ENCODE measurements around the gene SPATA31D3.
"Not testable (repeated sequence)": the region's sequence is repeated elsewhere in the genome, so short reads cannot be mapped to it uniquely, and the experiment has no call there.

The SPATA31D3 gene

DNA sequence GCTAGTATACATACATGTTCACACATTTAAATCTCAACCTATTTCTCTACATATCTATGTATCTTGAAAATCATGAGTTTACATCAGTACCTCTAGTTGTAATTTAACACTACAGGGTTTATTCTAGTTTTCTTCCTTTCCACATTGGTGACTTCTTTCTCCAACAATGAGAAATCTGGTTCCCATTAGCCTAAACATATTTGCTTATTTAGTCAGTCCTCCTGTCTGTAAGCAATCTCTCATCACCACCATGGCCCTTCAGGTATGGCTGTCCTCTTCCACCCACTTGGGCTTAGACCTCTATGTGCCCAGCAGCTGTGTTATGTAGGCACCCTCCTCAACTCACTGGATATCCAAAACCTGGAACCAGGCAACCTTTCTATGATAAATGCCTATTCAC lies 37.3 kb downstream of the SPATA31D3 start:
- DNase-seq, result no peak

DNA sequence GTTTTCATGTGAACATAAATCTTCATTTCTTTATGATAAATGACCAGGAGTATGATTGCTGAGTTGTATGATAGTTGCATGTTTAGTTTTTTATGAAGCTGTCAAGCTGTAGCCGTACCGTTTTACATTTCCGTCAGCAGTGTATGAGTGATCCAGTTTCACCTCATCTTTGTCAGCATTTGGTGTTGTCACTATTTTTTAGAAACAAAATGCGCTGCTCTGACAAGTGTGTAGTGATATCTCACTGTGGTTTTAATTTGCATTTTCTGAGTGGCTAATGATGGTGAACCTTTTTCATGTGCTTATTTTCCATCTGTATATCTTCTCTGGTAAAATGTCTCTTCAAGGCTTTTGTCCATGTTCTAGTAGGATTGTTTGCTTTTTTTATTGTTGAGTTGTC lies 38.6 kb downstream of the SPATA31D3 start:
- DNase-seq, result no peak

DNA sequence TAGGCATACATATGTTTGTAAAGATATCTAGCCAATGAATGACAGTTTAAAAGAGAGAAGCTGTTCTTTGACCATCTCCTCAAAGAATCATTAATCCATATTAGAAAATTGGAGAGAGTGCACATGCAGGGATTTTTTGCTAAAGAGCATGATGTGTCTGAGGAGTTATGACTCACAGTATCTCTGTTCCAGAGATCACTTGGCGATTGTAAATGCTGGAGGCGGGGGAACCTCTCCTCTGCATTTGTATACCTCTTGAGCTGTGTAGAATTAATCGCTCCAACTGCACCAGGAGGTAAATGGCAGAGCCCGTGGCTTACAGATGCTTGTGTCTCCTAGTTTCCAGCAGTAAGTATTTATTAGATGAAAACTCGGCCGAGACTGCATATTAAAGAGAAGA lies 41.6 kb downstream of the SPATA31D3 start:
- DNase-seq, result no peak

DNA sequence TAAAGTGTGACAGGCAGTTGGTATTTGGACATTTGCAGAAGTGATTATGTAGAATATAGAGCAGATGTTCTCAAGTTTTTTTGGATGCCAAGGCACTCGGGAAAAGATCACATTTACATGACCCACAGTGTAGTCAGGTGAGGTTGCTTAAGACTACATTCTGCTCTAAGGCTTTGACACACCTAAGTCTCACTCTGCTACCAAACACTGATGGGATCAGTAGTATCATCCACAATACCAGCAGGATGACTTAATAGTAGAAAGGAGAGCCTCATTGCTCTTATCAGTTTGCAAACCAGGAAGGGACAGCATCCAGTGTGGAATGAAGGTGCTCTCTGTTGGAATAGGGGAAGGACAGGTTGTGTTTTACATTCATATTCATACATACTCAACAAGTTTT lies 42.8 kb downstream of the SPATA31D3 start:
- no peak for DNase-seq

DNA sequence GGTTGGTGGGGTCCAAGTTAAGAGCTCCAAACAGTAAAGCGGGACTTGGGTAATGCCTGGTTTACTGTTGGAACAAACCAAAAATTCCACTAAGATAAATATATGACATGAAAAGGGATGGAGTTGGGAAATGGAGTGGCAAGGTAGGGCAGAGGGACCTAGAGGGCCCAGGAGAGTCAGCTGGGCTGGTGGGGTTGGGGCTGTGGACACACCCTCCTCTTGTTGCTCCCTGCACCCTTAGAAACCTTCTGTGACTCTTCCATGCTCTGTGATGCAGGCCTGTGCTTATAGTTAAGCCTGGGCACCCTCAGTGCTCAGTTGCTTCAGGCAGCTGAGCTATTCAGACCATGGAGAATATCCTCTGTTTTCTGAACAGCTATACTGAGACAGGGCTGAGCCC lies 45.2 kb downstream of the SPATA31D3 start, which contains the start of gene SPATA31D1:
Gene SPATA31D1 (plus strand): TSS at position 301 of the 400 bp plus-strand sequence. CDS start 47 bp downstream, at position 348.
- DNase-seq, result not testable (repeated sequence)

DNA sequence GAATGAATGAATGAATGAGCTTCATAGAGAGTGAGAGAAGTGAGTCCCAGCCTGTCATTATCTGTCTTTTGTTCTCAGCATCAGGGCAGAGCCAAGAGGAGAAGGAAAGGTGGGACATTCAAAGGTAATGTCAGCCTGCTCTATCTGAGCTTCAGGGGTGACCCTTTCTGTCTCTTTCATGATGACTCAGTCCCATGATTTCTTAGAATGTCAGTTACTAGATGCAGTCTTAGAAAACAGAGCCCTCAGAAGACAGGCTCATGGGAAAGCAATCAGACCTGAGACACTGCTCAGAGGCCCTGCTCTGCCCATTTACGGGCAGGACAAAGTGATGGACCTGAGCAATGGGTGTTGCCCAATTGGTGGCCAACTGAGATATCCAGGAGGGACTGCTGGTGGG lies 46.4 kb downstream of the SPATA31D3 start:
- no peak for DNase-seq

DNA sequence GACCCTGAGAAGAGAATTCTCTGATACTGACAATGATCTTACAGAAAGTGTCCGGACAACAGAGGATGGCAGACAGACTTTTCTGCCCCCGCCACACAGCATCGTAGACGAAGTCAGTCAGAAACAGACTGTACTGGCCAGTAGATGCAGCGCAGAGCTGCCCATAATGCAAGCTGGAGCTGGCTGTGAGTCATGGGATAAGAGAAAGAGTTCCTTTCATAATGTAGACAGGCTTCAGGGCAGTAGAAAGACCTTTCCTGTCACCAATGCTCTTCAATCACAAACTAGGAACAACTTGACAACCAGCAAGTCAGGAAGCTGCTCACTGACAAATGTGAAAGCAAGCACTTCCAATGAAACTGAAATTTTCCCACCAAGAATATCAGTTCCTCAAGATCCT lies 50.4 kb downstream of the SPATA31D3 start:
- DNase-seq, result no peak
